HG02763 (cell line): ENCODE data around the gene POLR2J3.
"Not testable (repeated sequence)": the region's sequence is repeated elsewhere in the genome, so short reads cannot be mapped to it uniquely, and the experiment has no call there.

Experiments used
- ATAC-seq: cut with Tn5 transposase; IDR thresholded peaks from one replicate; pipeline ENCODE4 v1.9.1; 2021; ENCODE audit warnings: mild to moderate bottlenecking, moderate library complexity; ENCODE audit not compliant: unreplicated experiment

The POLR2J3 gene

GRCh38 chr7:102583495-102583894 is 11.1 kb upstream of the POLR2J3 start:
- not testable (repeated sequence) for ATAC-seq

DNA sequence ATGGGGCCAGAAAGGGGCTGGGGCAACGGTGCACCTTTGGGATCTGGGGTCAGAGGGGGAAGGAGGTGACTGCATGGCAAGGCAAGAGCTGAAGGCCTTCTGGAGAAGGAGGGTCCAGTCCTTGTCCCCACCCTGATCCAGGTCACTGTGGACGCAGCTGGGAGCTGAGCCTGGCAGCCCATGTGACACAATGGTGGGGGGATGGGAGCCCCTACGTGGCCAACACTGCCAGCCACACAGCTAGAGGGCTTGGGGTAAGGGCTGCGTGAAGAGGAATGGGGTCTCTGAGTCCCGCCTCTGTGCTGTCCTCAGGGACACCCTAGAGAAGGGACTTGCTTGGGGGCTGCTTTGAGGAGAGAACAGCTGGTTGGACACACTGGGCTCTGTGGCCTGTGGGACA is 9.3 kb upstream of the POLR2J3 start:
- not testable (repeated sequence) for ATAC-seq

DNA sequence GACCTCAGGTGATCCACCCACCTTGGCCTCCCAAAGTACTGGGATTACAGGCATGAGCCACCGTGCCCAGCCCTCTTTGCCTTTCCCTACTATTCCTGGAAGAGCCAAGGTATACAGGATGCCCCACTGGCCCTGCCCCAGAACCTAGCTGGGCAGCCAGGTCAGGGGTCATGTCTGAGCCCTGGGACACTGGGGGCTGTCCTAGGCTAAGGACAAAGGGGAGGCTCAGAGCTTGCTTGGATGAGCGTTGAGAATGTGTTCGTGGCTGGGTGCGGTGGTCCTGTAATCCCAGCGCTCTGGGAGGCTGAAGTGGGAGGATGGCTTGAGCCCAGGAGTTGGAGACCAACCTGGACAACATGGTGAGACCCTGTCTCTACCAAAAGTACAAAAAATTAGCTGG is 6.1 kb upstream of the POLR2J3 start:
- ATAC-seq: not testable (repeated sequence)

GRCh38 chr7:102577315-102578240 is 5.2 kb upstream of the POLR2J3 start:
- ATAC-seq: not testable (repeated sequence)

DNA sequence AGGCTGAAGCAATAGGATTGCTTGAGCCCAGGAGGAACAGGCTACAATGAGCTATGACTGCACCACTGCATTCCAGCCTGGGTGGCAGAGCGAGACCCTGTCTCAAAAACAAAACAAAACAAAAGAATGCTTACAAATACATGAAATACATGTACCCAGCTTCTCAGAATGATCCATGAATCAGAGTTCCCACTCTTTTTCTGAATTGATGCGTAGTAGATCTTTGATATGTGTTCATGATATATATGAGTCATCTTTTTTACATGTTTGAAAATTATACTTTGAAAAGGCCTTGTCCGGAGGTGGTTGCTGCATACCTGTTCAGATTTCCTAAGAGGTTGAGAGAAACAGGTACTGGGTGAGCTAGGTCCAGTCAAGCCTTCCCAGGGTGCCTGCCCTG is 4.0 kb upstream of the POLR2J3 start:
- not testable (repeated sequence) for ATAC-seq

GRCh38 chr7:102574607-102575006 is 2.2 kb upstream of the POLR2J3 start:
- not testable (repeated sequence) for ATAC-seq

- not testable (repeated sequence) for ATAC-seq
Measured at GRCh38 chr7:102568620-102569019, 3.8 kb downstream of the POLR2J3 start.

GRCh38 chr7:102550808-102551422 is 21.5 kb downstream of the POLR2J3 start, which contains the start of gene SPDYE2:
Gene SPDYE2, plus strand, starts transcription at chr7:102551226. Its CDS starts 2,030 bp downstream, at chr7:102553256.
- ATAC-seq: not testable (repeated sequence)

DNA sequence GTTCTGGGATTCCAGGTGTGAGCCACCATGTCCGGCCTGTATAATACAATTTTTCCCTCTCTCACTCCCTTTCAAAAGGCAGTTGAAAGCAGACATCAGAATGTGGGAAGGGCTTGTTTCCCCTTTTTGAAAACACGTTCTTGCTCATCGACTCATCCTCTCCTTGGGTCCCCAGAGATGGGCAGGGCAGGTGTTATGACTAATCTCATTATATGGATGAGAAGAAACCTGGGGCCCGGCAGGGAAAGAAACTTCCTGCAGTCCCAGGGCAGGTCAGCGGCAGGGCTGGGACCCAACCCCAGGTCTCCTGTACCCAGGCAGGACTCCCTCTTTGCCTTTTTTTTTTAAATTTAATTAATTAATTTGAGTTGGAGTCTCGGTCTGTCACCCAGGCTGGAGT is 26.0 kb downstream of the POLR2J3 start:
- ATAC-seq: peak; percentile 65

DNA sequence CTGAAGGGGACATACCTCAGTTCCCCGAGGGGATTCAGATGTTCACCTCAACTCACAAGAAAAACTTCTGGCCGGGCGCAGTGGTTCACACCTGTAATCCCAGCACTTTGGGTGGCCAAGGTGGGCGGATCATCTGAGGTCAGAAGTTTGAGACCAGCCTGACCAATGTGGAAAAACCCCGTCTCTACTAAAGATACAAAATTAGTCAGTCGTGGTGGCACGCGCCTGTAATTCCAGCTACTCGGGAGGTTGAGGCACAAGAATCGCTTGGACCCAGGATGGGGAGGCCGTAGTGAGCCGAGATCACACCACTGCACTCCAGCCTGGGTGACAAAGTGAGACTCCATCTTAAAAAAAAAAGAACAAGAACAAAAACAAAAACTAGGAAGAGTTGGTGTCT is 27.1 kb downstream of the POLR2J3 start:
- ATAC-seq: not testable (repeated sequence)

- ATAC-seq: not testable (repeated sequence)
Measured at GRCh38 chr7:102544372-102544771, 28.0 kb downstream of the POLR2J3 start.

DNA sequence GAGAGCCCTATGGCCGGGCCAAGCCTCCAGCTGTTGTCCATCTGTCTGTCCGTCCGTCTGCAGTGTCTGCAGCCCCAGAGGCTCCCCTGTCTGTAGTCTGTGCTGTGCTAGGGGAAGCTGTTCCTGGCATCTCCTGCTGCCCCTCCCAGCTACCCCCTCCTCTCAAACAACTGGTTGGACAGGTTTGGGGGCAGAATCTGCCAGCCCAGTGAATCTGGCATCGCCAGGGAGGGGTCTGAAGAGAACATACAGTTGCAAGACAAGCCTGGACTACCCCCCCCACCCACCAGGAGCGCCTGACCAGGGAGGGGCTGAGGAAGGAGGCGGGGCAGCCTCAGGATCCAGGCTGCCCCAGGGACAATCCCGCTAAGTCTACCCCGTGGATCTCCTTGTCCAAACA is 28.8 kb downstream of the POLR2J3 start, which contains the start of gene UPK3BL2:
Gene UPK3BL2, minus strand, starts transcription at position 101 of the 400 bp plus-strand sequence. Its CDS starts 60 bp downstream, at position 41.
- not testable (repeated sequence) for ATAC-seq

DNA sequence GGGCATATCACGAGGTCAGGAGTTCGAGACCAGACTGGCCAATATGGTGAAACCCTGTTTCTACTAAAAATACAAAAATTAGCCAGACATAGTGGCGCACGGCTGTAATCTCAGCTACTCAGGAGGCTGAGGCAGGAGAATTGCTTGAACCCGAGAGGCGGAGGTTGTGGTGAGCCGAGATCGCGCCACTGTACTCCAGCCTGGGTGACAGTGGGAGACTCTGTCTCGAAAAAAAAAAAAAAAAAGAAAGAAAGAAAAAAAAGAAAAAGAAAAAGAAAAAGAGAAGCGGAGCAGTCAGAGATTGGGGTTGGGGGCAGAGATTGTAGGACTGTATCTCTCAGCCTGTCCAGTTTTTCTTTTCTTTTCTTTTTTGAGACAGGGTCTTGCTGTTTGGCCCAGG is 29.6 kb downstream of the POLR2J3 start:
- ATAC-seq: not testable (repeated sequence)

GRCh38 chr7:102542083-102542482 is 30.3 kb downstream of the POLR2J3 start:
- not testable (repeated sequence) for ATAC-seq

DNA sequence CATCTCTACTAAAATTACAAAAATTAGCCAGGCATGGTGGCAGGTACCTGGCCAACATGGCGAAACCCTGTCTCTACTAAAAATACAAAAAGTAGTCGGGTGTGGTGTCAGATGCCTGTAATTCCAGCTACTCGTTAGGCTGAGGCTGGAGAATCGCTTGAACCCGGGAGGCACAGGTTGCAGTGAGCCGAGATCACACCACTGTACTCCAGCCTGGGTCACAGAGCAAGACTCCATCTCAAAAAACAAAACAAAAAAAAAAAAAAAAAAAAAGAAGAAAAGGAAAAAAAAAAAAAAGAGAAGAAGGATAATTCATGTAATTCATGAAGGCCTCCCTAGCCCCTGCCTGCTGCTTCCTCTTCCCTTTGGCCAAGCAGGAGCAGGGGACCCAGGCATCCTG is 31.8 kb downstream of the POLR2J3 start:
- not testable (repeated sequence) for ATAC-seq

DNA sequence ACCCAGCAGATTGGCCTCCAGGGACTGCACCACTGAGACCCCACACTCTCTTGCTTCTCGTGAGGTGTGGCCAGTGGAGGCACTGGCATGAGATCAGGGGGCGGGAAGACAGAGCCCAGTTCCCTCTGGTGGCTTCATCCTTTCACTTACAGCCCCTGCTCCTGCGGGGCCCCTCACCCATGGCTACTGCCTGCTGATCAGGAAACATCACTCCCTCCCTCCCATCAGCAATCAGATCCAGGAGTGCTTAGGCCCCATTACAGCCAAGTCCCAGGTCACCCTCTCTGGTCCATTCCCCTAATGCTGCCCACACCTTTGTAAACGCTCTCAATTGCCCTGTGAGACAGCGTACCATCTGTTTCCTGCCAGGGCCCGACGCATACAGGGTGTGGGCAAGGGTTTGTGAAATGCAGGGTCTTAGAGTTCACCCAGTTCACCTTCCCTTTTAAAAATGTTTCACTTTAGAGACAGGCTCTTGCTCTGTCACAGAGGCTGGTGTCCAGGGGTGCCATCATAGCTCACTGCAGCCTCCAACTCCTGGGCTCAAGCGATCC is 37.2 kb downstream of the POLR2J3 start:
- ATAC-seq: not testable (repeated sequence)

DNA sequence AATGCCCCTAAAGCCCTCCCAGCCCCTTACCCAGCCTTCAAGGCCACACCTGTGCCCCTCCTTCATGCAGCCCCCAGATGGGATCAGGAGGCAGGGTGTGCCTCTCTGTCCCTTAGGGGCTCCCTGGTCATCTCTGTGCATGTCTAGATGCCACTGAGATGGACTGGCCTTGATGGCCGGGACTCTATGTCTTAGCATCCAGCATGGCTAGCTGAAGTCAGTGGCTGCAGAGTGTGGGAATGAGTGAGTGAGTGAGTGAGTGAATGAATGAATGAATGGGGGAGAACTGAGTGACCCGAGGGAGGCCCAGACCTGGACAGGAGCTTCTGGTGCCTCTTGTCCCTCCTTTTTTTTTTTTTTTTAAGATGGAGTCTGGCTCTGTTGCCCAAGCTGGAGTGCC is 40.3 kb downstream of the POLR2J3 start:
- ATAC-seq: not testable (repeated sequence)

GRCh38 chr7:102531583-102531982 is 40.8 kb downstream of the POLR2J3 start:
- not testable (repeated sequence) for ATAC-seq

DNA sequence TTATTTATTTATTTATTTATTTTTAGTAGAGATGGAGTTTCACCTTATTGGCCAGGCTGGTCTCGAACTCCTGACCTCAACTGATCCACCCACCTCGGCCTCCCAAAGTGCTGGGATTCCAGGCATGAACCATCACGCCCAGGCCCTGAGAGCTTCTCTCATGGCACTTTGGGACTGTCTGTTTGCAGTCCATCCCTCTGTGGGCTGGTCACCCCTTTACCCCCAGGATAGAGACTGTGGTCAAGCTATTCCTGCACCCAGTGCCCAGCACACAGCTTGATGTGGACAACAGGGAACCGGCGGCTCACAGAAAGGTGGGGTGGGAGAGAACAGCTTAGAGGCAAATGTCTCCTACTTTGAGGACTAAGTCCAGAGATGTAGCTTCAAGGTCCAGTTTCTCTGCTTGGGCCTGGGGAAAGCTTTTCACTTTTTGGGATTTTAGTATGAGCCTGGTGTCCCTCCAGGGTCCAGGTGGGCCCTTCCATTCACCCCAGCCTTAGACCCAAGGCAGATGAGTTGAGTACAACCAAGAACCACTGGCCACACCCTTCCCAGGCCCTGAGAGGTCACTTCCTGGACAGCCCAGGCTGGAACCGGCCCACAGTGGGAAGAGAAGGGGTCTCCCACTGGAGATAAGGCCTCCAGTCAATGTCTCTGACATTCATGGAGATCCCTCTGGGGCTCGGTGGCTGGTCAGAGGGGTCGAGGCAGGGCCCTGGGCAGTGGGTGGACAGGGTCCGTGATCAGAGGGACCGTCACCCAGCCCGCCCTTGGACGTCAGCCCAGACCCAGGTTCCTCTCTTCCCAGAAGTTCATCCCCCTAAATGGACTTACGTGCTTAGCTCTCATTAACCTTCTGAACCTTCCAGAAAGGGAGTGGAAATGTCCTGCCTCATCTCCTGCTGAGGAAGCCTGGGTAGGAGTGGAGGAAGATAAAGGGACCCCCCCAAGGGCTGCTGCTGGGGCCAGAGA is 44.3 kb downstream of the POLR2J3 start:
- not testable (repeated sequence) for ATAC-seq

DNA sequence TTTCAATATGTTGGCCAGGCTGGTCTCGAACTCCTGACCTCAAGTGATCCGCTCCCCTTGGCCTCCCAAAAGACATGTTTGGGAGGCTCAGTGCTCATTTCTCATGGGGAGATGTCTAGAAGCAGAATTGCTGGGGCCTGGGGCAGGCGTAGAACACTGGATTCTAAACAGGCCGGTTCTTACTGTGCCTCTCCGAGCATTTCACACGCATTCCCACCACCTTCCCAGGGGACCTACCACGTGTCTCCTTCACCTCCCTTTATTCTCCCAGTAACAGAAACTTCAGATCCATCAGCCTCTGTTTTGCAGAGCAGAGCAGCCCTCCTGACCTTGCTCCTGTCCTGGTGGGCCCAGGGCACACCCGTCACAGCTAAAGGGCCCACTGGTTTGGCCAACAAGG is 45.2 kb downstream of the POLR2J3 start:
- ATAC-seq: not testable (repeated sequence)
